Fibroblast of skin of scalp (primary cell): ENCODE measurements around the gene PPP1R18.
"Not testable (repeated sequence)": the region's sequence is repeated elsewhere in the genome, so short reads cannot be mapped to it uniquely, and the experiment has no call there.

Experiments
- DNase-seq: peaks from one replicate; pipeline ENCODE4 v3.0.0-alpha.2; 2013

Gene PPP1R18

DNA sequence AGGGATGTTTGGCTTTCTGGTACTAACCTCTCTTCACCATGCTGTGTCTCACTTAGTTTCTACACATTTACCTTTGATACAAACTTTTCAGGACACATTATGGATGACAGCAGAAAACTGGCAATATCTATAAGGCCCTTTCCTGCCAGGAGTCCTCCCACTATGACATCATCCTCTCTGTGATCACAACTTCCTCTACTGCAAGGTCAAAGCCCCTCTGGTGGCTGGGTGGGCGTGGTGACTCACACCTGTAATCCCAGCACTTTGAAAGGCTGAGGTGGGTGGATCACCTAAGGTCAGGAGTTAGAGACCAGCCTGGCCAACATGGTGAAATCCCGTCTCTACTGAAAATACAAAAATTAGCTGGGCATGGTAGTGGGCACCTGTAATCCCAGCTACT is 20.1 kb downstream of the PPP1R18 start:
- DNase-seq: not testable (repeated sequence)

DNA sequence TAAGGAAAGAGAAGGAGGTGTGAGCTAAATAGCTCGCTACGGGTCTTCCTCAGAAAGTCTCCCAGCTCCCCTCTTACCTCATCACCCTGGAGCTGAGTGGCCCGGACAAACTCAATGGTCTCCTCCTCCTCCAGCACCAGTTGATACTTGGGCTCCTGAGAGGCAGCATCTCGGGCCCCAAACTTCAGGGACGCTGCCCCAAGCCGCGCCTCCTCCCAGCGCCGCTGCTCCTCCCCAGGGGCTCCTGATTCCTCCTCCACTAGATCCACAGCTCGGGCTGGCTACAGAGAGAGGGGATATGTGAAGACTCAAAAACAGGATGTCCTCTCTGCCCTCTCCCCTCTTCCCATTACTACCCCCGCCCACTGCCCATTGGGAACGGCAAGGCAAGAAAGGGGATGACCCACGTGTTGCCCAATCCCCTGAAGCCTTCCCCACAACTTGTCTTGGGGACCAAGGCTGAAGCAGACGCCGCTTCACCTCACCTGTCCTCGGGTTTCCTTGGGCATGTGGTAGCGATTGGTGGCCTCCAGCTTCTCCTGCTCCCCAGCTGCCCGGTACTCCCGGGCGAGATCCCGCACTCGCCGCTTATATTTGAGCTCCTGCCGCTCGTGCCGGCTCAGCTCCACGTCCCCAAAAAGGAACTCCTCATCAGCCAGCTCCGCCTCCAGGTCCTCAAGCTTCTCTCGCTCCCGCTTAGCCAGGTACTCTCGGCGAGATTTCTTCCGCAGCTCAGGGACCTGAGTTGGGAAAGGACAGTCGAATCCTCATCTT is 21.3 kb downstream of the PPP1R18 start:
- DNase-seq: no peak

DNA sequence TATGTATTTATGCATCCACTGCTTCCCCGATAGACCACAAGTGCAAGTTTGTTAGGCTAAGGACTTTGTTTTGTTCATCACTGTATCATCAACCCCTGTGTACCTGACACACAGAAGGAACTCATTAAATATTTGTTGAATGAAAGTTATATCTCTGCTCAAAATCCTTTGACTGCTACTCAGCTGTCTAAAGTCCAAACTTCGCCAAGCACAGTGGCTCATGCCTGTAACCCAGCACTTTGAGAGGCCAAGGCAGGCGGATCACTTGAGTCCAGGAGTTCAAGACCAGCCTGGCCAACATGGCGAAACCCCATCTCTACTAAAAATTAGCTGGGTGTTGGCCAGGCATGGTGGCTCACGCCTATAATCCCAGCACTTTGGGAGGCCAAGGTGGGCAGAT is 28.5 kb downstream of the PPP1R18 start:
- not testable (repeated sequence) for DNase-seq

DNA sequence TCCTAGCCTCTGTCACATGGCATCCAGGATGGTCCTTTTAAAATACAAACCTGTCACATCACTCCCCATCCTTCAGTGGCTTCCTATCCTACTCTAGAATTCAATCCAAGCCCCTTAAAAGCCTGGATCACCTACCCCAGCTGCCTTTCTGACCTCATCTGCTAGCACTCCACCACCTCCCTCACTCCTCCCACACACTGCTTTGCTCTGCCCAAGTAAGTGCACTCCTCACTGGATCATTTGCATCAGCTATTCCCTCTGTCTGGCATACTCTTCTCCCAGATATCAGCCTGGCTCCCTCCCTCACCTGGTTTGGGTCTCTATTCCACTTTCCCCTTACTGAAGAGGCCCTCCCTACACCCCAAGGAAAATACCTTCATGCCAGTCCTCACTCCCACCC is 29.0 kb downstream of the PPP1R18 start:
- DNase-seq: no peak

DNA sequence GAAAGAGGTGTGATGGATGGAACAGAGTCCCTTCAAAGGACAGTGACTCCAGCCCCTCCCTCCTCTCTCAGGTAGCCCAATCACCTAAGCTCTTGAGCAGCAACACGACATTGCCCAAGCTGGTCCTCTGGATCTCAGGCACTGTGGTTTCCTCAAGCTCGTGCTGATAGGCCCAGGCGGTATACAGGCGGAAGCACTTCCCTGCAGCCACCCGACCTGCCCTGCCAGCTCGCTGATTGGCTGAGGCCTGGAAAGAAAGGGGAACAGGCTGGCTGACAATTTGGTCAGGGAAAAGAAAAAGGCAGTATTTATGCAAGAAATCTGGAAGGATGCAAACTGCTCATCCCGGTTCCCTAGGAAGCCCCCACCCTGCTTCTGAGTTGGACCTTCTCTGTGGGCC is 29.9 kb downstream of the PPP1R18 start:
- DNase-seq: no peak

DNA sequence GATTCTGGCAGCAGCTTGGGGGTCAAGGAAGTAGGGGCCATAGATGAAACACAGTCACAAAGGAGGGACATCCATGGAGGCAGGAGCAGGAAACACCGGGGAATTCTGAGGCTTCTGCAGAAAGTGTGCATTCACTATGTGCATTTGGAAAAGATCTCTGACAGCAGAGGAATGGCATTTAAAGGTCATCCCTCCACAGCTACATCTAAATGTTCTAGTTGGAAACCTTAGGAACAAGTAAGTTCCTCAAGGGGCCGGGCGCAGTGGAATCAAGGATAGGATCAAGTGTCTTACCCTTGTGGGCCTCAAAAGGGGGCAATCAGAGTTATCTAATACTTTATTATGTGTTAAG is 30.7 kb downstream of the PPP1R18 start:
- DNase-seq: no peak

DNA sequence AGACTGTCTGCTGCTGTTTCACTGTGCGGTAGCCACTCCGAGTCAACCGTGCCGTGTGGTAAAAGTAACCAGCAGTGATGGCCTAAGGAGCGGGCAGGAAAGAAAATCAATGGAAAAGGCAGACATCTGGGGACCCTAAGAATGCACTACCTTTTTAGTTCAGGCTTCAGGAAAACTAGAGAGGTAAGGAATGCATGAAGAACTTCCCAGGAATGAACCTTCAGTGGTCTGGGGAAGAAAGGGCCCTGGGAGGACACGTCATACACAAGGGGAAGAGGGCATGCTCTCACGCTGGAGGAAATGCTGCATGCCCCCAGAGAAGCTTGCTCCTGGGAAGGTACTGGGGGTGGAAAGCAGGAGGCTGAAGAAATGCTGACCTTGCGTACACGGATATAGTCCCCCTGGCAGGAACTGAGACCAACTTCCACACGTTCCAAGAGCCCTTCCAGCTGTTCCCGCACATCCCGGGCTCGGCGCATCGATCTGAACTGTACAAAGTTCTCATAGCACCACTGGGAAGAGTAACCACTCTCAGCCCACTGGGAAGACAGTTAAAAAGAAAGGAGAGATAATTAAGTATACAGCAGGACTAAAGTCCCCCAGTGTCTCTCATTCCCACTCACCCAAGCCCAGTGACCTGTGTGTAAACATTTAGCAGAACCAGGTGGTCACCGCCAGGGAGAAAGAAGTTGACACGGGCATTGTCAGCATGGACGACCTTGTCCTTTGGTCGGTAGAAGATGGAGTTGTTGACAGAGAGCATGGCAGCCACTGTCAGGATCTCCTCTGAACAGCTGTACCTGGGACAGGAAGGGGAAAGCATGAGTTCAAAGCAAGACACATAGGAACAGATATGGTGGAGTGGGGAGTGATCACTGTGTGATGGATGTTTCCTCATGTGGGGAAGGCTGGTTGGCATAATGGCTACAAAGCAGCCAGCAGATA is 31.4 kb downstream of the PPP1R18 start:
- DNase-seq: no peak

DNA sequence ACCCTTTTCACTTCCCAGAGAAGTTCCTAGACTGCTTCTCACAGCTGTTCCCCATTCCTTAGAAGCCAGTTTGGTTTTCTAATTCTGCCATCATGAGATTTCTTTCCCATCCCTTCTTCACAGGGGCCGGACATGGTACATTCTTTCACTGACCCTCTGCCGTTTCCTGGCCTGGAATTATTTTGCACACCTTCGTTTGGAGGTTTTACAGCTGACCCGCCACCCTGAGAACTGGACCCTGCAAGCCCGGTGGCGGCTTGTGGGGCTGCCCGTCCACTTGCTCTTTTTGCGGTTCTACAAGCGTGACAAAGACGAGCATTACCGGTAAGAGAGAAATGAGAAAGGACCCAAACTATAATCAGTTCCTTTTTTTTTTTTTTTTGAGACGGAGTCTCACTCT is 35.3 kb downstream of the PPP1R18 start:
- no peak for DNase-seq

DNA sequence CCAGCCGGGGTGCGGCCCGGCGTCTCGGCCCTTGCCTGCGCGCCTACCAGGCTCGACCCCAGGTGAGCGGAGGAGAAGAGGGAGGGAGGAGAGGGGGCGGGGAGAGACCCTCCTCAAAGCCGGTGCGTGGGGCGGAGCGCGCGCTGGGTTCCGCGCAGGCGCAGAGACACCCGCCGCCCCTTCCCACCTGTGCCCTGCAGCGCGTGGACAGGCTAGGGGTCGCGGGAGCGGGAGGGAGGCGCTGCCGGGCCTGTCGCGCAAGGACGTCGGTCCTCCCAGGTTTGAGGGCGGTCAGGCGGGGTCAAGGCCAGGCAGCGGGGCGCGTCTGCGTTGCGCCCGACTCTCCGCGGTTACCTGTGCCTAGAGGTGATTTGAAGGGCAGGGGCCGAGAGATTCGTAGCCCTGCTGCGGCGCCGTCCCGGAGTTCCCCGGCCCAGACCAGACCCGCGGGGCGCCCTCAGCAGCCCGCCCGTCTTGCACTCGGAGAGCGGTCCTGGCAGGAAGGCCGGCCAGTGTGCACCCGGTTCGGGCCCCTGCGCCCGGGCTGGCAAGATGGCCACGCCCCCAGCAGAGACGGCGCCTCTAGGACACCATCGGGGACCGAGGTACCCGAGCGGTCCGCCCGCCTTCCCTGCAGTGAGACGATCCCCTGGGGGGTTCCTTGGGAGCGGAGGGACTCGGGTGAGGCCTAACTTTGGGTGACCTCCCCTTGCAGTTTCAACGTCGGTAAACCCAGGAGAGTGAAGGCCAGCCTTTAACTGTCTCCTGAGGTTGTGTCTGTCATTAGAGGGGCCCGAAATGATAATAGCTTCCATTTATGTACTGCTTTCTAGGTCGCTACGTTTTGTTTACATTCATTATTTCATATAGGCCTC is 39.0 kb downstream of the PPP1R18 start:
- peak; percentile 59 for DNase-seq

DNA sequence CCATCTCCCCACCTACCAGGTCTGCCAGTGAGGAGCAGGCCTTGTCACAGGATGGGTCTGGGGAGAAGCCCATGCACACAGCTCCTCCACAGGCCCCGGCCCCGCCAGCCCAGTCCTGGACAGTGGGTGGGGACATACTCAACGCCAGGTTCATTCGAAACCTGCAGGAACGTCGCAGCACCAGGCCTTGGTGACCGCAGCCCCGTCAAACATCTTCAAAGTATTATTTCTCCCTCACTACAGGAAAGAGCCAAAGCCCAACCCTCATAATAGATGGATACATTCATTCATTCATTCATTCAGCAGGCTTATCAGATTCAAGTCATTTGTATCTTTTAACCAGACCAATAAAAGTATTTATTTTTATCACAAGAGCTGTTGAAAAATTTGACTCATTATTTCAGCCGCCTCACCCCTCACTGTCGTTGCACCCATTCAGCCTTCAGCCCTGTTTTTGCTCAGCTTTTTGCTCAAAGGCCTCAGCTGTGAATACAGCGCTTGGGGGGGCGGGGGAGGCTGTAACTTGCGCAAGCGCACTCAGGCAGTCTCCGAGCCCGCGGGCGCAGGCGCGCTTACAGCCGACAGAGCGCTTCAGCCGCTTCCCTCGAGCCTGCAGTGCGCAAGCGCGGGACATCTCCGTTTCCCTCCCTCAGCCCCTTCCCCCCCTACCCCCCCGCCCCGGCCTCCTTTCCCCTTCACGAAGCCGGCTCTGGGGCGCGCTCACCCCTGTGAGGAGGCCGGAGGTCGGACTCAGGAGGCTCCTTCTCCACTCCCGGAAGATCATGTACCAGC is 39.8 kb downstream of the PPP1R18 start, which contains the start of gene C6orf136:
C6orf136 (plus strand) TSS at position 684 of the 792 bp plus-strand sequence; CDS start at position 783, 99 bp downstream.
- peak; percentile 94 for DNase-seq

DNA sequence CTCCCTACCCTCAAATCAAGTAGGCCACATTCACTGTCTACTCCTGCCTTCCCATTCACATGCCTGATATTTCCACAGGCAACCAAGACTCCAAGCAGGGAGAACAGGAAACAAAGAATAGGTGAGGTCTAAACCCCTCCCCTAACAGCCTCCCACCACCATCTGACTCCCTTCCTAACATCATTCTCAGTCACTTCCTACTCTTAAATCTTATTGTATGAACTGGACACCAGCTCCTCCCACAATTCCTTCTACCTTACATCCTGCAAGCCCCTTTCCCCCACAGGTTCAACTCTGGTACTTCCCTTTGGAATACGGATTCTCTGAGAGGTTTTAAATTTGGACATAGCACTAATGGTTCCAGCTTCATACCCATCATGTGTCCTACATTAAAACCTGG is 40.5 kb downstream of the PPP1R18 start:
- no peak for DNase-seq

DNA sequence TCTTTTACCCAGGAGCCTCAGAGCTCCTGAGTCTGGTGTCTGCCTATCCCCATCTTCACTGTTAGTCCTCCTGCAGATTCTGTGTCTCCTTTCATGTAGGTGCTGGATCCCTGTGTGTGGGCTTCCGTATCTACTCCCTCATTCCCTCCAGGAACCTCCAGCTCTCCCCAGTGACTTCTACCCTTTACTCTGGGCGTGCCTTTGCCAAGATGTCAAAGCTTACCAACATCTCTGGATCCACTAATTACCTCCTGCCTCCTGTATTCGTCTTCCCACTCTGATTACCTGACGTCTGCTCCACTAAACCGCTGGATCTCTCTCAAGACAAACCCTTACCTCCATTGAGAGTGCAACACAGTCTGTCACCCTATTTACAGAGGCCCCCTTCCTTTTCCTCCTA is 41.7 kb downstream of the PPP1R18 start:
- no peak for DNase-seq

DNA sequence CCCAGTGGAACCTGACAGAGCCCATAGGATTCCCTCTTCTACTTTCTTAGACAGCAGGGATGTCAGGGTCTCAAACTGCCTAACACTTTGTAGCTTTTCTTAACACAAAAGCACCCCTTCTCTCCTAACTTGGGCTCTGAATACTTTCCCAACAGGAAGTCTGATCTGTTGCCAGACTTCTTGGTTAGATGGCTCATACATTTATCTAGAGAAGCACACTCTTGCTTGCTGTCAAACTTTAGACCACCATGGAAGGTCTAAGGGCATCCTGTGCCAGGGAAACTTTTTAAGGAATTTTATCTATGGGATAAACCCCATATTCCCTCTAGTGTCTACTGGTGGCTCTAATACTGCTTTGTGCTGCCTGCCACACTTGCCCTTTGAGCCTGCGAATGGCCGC is 42.8 kb downstream of the PPP1R18 start:
- DNase-seq: no peak

DNA sequence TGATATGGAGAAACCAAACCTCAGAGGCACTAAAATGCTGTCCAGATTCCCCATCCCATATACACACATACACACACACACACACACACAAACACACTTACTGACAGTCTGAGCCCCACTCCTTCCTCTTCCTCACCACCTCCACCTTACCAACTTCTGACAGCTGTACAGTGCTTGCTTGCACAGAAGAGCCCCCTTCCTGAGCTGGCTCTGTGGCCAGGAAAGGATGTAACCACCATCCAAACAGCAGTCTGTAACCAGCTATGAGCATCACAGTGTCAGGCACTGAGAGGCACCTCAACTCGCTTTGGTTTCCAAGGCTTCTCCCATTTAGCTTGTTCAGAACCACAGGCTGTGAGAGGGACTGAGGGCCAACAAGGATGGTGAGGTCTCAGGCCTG is 45.4 kb downstream of the PPP1R18 start:
- no peak for DNase-seq

DNA sequence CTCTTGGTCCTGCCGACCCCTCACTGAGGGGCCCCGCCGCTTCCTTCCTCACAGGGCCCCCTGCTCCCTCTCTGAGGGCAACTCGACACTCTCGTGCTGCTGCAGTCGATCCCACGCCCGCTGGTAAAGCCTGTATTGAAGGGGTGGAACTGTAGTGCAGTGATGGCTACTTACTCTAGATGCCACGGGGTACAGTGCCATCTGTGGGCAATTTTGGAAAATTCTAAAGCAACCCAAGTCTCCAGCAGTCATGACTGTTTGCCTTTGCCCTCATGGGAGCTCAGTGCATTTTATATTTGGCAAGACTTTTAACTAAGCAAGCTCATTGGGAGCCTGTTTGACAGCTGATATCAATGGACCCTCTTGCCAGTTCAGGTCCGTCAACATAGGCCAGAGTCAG is 46.0 kb downstream of the PPP1R18 start:
- DNase-seq: no peak

DNA sequence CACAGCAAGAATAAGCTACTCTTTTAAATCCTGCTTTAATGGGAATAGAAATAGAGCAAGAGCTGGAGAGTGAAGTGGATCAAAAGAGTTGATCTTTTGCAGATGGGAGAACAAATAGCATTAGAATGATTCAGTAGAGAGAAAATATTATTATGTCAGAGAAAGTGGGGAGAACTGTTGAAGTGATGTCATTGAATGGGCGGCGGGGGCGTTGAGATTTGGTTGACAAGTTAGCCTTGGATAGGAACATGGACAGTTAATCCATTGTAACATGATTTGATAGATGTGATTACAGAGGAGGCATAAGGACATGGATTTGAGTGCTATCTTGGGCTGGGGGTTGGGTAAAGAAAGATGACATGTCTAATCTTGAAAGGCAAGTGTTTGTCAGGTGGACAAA is 50.6 kb downstream of the PPP1R18 start:
- DNase-seq: no peak

DNA sequence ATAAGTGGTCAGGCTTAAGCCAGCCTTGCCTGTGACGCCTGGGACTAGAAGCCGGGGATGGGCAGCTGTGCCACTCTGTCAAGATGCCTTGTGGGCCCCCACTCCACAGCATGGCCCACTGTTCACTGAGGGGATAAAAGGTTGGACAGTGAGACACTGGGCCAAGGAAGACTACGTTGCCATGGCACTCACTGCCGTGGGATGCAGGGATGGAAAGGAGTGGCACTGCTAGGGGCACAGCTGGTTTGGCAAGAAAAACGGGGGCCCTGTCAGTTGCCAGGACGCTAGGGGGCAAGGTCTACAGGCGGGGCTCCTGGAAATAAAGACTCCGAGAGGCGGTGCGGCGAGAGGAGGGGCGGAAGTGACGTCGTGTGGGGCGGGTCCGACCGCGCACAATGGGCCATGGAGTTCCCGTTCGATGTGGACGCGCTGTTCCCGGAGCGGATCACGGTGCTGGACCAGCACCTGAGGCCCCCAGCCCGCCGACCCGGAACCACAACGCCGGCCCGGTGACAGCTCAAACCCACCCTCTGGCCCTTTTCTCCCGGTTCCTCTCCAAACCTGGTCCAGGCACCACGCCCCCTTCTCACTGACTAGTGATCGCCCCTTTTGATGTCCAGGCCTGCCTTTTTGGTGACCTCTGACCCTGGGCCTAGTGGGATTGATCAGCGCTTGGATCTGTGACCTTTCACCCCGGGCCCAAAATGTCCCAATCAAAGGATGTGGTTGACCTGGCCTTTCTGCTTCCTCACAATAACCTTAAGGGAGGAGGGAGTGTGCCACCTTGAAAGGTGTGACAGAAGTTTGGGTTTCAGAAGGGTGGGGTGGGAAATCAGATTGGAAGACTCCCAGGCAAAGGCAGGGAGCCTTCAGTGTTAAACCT is 59.7 kb downstream of the PPP1R18 start, which contains the start of gene ATAT1:
ATAT1 (plus strand) TSS at position 391 of the 883 bp plus-strand sequence.
- peak; percentile 81 for DNase-seq
